GM12873 (cell line): ENCODE data around the gene PRKACB.

Experiments
- TF ChIP-seq, protein P1 (sequence below): IDR thresholded peaks from 2 replicates; pipeline ENCODE4 v1.5.1; 2012; ENCODE audit warnings: low read depth, mild to moderate bottlenecking, moderate library complexity, low read length, control low read depth; ENCODE audit not compliant: insufficient read depth; ENCODE audit errors: missing control alignments

The PRKACB gene

DNA sequence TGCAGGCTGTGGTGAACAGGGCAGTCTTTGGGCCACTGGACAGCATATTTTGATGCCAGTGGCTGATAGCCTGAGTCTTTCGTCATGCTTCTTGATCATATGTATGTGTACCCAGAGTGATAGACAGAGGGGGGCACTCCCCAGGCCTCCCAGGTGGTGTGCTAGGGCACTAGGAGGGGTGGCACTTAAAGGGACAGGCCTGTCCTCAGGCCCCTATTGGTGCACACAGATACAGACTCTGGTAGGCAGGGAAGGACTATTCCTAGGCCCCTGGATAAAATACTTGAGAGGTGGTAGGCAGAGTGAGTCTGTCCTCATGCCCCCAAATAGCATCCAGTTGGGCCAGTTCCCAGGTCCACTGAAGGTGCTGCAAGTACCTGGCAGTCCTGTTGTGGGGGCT is 80.8 kb downstream of the PRKACB start:
- TF ChIP-seq, protein P1, sequence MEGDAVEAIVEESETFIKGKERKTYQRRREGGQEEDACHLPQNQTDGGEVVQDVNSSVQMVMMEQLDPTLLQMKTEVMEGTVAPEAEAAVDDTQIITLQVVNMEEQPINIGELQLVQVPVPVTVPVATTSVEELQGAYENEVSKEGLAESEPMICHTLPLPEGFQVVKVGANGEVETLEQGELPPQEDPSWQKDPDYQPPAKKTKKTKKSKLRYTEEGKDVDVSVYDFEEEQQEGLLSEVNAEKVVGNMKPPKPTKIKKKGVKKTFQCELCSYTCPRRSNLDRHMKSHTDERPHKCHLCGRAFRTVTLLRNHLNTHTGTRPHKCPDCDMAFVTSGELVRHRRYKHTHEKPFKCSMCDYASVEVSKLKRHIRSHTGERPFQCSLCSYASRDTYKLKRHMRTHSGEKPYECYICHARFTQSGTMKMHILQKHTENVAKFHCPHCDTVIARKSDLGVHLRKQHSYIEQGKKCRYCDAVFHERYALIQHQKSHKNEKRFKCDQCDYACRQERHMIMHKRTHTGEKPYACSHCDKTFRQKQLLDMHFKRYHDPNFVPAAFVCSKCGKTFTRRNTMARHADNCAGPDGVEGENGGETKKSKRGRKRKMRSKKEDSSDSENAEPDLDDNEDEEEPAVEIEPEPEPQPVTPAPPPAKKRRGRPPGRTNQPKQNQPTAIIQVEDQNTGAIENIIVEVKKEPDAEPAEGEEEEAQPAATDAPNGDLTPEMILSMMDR = no peak

DNA sequence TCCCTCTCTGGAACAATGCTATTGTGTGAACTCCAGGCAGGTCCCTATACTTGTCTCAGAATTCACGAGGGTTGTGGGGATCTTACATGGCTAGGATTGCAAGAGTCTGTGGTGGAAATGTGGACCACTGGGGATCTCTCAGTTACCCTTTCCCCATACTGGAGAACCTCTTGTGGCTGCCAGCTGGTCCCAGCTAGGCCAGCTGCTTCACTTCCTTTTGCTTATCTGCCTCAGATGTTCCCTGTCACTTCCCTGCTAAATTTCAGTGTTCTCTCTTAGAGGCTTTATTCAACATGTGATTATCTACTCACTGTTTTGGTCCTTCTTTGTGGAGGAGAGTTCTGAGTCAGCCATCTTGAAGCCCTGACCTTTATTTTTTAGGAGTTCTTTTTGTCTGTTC is 81.6 kb downstream of the PRKACB start:
- TF ChIP-seq, protein P1 = no peak

DNA sequence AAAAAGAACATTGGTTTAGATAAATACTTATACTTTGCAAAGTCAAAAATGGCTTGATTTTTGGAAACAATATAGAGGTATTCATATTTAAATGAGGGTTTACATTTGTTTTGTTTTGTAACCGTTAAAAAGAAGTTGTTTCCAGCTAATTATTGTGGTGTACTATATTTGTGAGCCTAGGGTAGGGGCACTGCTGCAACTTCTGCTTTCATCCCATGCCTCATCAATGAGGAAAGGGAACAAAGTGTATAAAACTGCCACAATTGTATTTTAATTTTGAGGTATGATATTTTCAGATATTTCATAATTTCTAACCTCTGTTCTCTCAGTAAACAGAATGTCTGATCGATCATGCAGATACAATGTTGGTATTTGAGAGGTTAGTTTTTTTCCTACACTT is 92.2 kb downstream of the PRKACB start:
- TF ChIP-seq, protein P1 = no peak

DNA sequence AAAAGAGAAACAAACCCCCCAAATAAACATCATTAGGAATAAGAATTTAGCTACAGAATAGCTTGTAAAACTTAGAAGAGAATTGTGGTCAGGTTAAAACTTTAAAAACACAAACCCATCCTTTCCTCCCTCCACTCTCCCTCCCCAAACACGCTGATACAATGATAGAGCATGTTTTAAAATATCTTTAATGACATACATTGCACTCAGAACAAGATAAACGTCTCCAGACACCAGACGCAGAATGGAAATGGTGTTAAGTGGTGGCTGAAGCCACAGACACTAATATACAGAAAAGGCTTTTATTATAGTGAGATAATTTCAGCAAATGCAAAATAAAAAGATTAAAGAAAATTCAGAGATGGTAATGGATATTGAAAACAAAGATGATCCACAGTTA is 98.6 kb downstream of the PRKACB start:
- TF ChIP-seq, protein P1 = no peak

DNA sequence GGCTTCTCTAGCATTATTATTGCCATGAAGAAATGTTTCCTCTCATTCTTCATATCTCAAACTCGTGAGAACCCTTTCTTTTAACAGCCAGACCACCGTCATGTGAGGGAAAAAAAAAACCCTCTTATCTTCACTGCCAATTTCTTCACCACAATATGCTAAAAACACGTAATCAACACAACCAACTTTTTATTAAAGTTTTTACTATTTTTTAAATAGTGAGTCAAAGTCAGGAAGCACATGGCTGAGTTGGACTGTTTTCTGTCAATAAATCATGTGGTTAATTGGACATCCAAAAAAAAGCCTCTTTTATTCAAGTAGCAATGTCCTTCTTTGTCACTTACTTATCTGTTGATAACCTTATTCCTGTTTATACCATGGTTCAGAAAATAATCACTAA is 101.5 kb downstream of the PRKACB start:
- TF ChIP-seq, protein P1 = no peak

DNA sequence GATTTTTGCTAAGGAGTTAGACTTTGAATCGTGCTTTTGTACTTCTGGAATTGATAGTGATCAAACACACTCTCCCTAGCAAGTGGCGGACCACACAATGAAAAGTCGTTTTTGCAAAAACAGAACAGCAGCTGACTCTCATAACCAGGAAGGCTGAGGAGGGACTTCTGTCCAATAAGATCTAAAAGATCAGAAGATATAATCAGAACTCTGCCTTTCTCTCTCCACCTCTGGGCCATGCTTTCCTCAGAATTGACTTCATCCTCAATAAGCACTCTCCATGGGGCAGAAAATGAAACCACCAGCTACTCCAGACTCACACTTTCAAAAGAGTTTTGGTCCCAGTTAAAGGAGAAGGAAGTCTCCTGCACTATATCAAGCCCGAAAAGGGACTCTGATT is 102.1 kb downstream of the PRKACB start:
- TF ChIP-seq, protein P1 = no peak

DNA sequence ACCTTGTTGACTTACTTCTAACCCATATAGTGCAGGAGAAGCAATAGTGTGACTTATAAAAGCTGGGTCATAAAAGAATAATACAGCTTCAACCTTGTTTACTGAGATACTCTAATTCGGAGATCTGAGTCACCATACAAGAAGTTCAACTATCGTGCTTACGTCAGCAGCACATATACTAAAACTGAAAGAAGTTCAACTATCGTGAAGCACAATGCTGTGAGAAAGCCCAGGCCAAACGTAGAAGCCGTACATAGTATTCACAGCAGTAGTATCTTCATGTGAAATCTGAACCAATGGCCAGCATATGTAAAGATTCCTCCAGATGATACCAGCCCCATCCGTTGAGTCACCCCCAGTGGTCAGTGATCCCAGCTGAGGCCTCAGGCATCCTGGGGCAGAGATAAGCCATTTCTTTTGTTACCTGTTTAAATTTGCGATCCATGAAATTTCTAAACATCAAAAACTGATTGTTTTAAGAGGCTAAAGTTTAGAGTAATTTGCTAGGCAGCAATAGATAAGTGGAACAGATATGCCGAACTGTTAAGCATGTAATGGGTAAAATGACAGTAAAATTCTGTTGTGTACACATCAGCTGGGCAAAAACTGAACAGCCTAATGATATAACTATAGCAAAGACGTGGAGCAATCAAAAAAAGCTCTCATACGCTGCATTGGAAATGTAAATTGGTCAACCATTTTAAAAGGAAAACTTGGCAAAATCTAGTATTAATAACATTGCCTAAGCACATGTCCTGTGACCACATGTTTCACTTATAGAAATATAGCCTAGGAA is 103.6 kb downstream of the PRKACB start:
- TF ChIP-seq, protein P1 = no peak

DNA sequence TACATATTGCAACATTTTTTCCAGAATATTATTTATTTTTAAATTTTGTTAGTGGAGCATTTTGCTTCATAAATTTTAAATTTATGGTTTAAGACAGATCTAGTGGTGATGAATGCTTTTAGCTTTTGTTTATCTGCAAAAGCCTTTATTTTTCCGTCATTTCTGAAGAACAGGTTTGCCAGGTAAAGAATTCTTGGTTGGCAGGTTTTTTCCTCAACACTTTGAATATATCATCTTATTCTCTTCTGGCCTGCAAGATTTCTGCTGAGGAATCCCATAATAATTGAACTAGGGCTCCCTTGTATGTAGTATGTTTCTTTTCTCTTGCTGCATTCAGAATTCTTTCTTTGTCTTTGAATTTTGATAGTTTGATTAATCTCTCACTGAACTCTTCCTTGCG is 106.6 kb downstream of the PRKACB start:
- TF ChIP-seq, protein P1 = no peak
